BJ (cell line): ENCODE measurements around the gene ITGAE. TPM values are rescaled to one million over a fixed set of nuclear protein-coding genes. Genes with fewer than 3 reads are reported as not detected.

Source experiments
- CTCF ChIA-PET: fragments of 350-600 bp; formaldehyde crosslinking; extraction: SDS; loops from one replicate; lab custom pipeline; 2021; ENCODE audit warnings: antibody characterized with exemption, inconsistent platforms; lab: Yijun Ruan, JAX
- POLR2A ChIA-PET: fragments of 300-600 bp; sonication (Branson Sonifier 250); formaldehyde crosslinking; extraction: SDS; loops from one replicate; lab custom pipeline; 2021; ENCODE audit warnings: antibody characterized with exemption; lab: Charles Lee
- DNase-seq: peaks from one replicate; pipeline ENCODE4 v3.0.0-alpha.2; 2011; ENCODE audit warnings: low read depth
- H3K27me3 ChIP-seq: 2 replicates; pipeline ENCODE4 v1.6.0; 2011; ENCODE audit warnings: low read length; ENCODE audit not compliant: control insufficient read depth, insufficient read depth
- H3K36me3 ChIP-seq: 2 replicates; pipeline ENCODE4 v1.5.1; 2011; ENCODE audit warnings: low read length; ENCODE audit not compliant: control insufficient read depth, insufficient read depth
- H3K4me3 ChIP-seq: 2 replicates; pipeline ENCODE4 v1.5.1; 2011; ENCODE audit warnings: low read depth, mild to moderate bottlenecking, control low read depth, low read length
- CTCF ChIP-seq: IDR thresholded peaks from 2 replicates; pipeline ENCODE4 v1.5.1; 2011; ENCODE audit warnings: low read depth, mild to moderate bottlenecking, control low read depth, inconsistent platforms, low read length, moderate library complexity; ENCODE audit not compliant: insufficient read depth
- polyA plus RNA-seq: library from polyadenylated mRNA; depleted of rRNA; stranded (reverse); fragments of >200 nt; gene quantifications from 2 replicates; pipeline ENCODE4 v1.2.3, GENCODE V29; 2011

Gene ITGAE
- polyA plus RNA-seq, 1 experiment, result 69.9 TPM

- no peak for TF ChIP-seq CTCF
- CTCF ChIA-PET, result no interaction called here
- POLR2A ChIA-PET, result no interaction called here
- Histone ChIP-seq H3K4me3 (no peak overlapping the region), H3K27me3 (no peaks in the 10 kb centered on the region; the same call in 1 of the 2 replicates), H3K36me3 (no peaks in the 10 kb centered on the region)
- DNase-seq, result no peak
These were observed 18.2 kb downstream of the ITGAE start for GRCh38 chr17:3782751-3783150.

DNA sequence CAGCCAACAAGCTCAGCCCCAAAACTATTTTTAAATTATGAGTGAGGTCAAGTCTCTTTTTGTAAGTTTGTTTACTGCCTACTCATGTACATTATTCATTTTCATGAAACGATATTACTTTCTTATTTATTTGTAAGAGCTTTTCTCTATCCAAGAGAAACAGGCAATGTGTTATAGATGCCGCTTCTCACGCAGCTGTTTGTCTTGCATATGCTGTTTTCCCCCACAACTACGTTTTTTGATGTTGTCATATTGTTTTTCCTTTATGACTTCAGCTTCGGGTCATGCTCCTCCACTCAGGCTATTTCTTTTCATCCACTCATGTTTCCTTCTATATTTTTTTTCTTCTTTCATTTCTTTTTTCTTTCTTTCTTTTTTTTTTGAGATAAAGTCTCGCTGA, 20.0 kb downstream of the ITGAE start:
- POLR2A ChIA-PET, result no interaction called here

DNA sequence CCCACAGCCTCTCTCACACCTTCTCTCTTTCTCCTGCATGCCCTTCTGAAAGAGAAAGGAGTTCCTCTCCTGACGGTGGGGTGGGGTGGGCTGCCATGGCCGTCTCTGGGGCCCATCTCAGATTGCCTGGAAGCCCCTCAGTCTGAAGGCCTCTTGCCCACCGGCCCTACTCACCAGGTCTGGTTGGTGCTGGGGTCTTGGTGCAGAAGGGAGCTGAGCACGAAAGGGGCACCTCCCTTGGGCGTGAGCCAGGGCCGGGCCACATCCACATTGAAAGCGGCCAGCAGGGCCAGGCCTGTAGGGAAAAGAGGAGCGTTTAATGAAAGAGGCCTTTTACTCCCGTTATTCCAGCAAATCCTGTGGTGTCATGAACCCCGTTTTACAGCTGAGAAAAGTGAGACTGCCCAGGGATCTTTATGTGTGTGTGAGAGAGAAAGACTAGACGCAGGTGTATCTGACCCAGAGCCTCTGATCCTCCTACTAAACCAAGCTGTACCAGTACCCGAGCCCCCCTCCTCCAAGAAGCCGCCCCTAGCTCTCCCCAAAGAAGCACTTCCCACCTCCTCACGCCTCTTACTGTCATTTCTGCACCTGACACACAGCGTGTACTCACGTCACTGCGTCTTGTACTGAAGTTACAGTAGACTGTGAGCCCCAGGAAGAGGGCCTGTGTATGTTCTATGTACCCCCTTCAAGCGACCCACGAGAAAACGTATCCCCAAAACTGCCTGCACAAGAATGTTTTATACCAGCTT, 23.4 kb downstream of the ITGAE start:
- TF ChIP-seq CTCF, result no peak
- POLR2A ChIA-PET, result no interaction called here
- CTCF ChIA-PET, result no interaction called here
- Histone ChIP-seq H3K4me3 (no peak overlapping the region), H3K36me3 (no peaks in the 10 kb centered on the region), H3K27me3 (no peaks in the 10 kb centered on the region; the same call in 1 of the 2 replicates)
- DNase-seq, result no peak

More for the DNA sequence above, 20.0 kb downstream of the ITGAE start:
- Histone ChIP-seq H3K36me3 (no peaks in the 10 kb centered on the region), H3K27me3 (no peaks in the 10 kb centered on the region; the same call in 1 of the 2 replicates), H3K4me3 (no peak overlapping the region)
- CTCF ChIA-PET, result interaction anchor here (1.0 to 1.7 kb wide), 2 partner anchors 12 to 44 kb away, joined by 4 to 11 read pairs; no protein-coding TSS in a partner anchor
- DNase-seq, result no peak
- TF ChIP-seq CTCF, result no peak

DNA sequence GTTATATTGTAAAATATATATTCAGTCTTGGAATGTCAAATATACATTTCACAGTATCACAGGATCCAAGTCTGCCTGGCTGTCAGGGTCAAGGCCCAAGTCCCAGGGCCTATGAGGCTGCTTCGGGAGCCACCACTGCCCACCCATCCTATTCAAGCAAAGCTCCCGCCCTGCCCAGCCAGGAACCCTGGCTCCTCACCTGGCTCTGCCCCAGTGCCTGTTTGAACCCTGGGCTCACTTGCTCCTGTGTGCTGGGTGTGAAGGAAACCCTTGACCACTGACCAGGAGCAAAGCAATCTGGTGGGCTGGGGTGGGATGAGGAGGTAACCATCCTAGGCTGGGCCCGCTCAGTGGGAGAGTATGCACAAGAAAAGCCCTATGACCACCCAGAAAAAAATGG, 27.0 kb downstream of the ITGAE start:
- H3K4me3 ChIP-seq, result no peak overlapping the region
- no peak for DNase-seq
- ChIA-PET CTCF (interaction anchor here (1.3 kb wide), 1 partner anchor 36 kb away, joined by 4 read pairs; no protein-coding TSS in a partner anchor), POLR2A (no interaction called here)
- no peak for TF ChIP-seq CTCF
- H3K36me3 ChIP-seq, result no peaks in the 10 kb centered on the region
- H3K27me3 ChIP-seq, result no peaks in the 10 kb centered on the region

DNA sequence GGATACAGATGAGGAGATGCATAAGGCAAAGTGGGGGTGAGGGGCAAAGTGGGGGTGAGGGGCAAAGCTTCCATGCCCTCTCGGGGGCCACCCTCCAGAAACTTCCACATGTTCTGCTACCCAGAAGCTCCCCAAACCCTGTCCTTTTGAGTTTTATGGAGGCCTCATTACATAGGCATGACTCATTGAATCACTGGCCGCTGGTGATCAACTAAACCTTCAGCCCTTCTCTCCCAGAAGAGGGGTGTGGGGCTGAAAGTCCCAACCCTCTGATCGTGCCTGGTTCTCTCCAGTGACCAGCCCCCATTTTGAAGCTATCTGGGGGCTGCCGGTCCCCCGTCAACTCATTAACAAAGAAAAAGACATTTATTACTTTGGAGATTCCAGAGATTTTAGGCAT, 27.5 kb downstream of the ITGAE start:
- CTCF ChIA-PET, result interaction anchor here (1.2 to 1.3 kb wide), 2 partner anchors 20 to 36 kb away, joined by 4 read pairs; no protein-coding TSS in a partner anchor
- Histone ChIP-seq H3K27me3 (no peaks in the 10 kb centered on the region), H3K4me3 (no peak overlapping the region), H3K36me3 (no peaks in the 10 kb centered on the region)
- no peak for DNase-seq
- POLR2A ChIA-PET, result no interaction called here
- no peak for TF ChIP-seq CTCF
